ENCODE measurements around the gene FAAP100.

- TF ChIP-seq, protein P1, sequence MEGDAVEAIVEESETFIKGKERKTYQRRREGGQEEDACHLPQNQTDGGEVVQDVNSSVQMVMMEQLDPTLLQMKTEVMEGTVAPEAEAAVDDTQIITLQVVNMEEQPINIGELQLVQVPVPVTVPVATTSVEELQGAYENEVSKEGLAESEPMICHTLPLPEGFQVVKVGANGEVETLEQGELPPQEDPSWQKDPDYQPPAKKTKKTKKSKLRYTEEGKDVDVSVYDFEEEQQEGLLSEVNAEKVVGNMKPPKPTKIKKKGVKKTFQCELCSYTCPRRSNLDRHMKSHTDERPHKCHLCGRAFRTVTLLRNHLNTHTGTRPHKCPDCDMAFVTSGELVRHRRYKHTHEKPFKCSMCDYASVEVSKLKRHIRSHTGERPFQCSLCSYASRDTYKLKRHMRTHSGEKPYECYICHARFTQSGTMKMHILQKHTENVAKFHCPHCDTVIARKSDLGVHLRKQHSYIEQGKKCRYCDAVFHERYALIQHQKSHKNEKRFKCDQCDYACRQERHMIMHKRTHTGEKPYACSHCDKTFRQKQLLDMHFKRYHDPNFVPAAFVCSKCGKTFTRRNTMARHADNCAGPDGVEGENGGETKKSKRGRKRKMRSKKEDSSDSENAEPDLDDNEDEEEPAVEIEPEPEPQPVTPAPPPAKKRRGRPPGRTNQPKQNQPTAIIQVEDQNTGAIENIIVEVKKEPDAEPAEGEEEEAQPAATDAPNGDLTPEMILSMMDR (conservative IDR thresholded peaks at IDR 0.05; ENCODE audit: low read length): no peak
- no peak for TF ChIP-seq EZH2phosphoT487 (IDR thresholded peaks at IDR 0.05; ENCODE audit: borderline replicate concordance)
These were observed 5.3 kb upstream of the FAAP100 start for GRCh38 chr17:81557276-81558114.

Measured in Loucy (cell line).